Hypothalamus (tissue), 51 donors: ENCODE data around the gene GCN1.
"Not testable (repeated sequence)": the region's sequence is repeated elsewhere in the genome, so short reads cannot be mapped to it uniquely, and the experiment has no call there.

Source experiments
- DNase-seq, 51 donors: peaks; one replicate each; lab custom pipeline; 2025; lab: John Stamatoyannopoulos, UW

GCN1 gene

DNA sequence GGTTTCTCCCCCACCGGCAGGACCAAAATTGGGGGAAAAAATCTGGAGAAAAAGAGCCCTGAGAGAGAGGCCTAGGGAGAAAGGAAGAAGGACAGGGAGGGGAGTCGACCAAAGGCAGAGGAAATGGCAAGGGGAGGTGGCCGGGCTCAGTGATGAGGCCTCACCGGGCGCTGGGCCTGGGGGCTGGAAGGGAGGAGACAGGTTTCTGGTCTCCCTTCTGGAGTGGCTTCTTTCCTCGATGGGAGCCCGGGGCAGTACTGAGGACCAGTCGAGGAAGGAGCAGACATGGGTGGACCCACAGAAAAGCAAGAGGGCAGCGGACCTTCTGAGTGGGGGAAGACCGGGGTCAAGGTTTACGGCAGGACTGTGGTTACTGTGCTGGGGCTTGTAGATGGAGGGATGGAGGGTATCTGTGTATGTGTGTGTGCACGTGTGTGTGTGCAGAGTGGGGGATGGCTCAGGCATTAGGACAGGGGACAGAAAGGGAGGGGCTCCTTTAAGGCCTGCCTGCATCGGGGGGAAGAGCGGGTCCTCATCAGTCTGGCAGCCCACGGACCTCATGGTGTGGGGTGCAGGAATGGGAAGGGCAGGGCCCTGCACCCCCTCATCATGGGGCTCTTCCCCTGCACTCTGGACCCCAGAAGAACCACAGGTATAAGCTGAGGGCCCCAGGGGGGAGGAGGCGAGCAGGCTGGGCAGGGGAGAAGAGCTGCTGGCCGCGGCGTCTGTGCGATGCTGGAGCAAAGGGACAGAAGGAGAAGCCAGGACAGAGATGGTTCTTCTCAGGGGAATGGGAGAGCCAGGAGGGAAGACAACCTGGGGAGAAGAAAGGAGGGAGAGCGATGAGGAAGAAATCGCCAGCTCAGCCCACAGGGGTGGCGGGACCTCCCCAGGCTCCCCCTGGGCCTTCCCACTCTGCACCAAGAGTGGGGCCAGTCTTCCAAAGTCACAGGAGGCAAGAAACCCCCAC, 21.5 kb upstream of the GCN1 start:
- DNase-seq, result no peak

DNA sequence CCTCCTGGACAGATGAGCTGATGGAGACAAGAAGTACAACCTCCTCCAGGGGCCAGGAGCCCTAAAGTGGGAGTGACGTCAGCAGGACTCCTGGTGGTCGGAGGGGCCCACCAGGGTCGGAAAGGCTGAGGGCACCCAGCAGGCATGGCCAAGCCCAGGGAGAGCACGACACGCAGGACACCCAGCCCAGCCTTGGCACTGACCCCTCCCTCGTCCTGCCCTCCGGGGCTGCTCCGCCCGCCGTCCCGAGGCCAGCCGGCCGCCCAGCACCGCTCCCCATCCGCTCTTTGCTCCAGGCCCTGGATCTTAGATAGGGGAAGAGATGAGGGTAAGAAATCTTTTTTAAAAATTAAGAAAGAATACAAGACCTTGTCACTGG, 20.8 kb upstream of the GCN1 start:
- no peak for DNase-seq

DNA sequence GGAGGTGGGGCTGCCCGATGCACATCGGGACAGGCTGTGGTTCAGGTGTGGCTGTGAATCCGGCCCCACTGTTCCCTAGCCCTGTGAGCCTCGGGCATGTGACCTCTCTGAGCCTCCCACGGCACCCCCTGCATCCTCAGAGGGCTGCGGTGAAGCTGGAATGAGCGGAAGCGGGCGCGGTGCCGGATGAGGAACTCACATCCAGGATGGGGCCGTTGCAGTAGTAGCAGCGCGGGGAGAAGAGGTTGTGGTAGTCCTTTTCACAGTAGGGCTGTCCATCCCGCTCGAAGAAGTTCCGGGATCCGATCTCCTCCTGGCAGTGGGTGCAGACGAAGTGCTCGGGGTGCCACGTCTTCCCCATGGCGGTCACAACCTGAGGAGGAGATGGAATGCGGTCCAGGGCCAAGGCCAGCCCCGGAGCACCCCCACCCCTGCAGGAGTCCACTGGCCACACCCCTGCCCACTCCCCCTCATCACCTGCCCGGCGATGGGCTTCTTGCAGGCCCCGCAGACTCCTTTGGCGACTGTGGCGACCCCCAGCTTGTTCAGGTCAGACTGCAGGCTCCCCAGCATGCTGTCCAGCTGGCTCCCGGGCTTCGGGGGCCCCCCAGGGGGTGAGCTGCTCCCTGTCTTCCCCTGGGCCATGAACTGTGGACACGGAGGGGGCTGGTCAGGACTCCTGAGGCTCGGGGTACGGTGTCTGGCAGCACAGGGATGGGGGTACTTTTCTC, 20.3 kb upstream of the GCN1 start:
- no peak for DNase-seq

DNA sequence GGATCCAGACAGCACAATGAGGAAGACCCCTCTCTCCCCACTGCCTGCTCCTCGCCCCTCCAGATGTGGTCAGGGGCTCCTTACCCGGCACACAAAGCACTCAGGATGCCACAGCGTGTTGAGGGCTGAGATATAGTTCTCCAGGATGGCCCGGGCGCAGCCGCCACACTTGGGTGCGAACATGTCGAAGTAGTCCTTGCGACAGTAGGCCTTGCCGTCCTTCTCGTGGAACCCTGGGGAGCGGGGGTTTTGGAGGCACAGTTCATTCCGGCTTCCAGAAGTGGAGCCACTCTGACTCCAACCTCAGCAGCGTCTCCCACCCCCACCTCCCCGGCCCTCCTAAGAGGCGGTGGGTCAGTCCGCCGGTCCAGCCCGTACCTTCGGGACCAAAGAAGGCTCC, 19.2 kb upstream of the GCN1 start:
- DNase-seq, result no peak

DNA sequence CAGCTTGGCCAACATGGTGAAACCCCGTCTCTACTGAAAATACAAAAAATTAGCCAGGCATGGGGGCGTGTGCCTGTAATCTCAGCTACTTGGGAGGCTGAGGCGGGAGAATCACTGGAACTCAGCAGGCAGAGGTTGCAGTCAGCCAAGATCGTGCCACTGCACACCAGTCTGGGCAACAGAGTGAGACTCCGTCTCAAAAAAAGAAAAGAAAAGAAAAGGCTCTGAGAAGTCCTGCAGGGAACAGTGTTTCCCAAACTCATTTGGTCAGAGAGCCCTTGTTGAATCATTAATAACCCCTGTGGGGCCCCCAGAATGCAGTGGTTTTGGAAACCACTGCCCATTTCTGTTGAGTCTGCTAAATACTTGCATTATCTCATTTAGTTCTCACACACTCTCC, 18.7 kb upstream of the GCN1 start:
- DNase-seq, result not testable (repeated sequence)

DNA sequence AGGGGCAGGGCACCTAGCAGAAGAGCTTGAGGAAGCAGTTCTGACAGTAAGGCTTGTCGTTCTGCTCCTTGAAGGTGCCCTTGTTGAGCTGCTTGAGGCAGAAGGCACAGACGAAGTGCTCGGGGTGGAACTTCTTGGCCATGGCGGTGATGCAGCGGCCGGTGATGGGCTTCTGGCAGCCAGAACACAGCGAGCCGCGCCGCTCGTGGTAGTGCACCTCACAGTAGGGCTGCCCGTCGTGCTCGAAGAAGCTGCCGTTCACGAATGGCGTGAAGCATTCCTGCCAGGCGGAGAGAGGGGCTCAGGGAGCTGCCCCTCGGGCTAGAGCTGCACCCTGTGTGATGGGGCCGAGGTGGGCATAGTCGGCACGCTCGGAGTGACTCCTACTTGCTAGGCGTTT, 17.8 kb upstream of the GCN1 start:
- no peak for DNase-seq

DNA sequence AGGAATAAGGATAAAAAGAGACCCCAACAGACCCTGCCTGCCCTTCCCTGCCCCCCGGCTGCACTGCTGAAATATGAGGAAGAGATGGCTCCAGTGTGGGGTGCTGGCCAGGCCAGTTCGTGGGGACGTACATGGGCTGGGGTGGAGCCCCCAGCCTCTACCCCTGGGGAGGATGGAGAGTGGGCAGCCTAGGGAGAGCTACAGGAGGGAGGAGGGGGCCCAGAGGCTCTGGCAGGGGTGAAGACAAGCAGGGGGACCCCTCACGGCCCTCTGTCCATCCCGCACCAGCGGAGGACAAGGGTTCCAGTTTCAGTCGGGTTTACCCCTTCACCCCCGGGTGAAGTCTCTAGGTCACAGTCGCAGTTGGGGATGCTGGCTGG, 17.4 kb upstream of the GCN1 start:
- DNase-seq, result no peak

DNA sequence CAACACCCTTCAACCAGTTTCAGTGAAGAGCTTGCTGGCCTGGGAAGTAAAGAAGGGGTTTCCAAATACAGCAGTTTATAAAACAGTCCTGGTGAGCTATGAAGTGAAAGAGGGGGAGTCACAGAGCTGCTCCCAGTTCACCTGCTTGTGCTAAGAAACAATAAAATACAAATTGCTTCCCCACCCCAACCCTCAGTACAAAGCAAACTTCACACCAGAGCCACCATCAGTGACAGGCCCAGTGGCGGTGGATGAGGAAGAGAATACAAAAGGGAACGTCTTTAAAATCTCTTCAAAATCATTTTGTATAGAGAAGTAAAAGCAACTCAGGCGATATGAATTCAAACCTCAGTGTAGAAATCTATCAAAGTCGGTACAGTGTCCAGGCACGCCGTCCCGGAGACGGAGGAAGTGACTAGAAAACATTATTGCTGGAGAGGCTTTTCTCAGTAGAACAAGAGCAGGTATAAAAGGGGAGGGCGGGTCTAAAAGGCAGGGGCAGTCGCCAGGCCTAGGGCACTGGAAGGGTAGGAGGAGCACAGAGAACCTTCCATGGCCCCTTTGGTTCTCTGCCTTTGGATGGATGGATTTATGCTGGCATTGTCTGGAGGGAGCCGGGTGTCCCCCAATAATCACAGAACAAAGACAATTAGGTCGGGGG, 16.9 kb upstream of the GCN1 start:
- no peak for DNase-seq

DNA sequence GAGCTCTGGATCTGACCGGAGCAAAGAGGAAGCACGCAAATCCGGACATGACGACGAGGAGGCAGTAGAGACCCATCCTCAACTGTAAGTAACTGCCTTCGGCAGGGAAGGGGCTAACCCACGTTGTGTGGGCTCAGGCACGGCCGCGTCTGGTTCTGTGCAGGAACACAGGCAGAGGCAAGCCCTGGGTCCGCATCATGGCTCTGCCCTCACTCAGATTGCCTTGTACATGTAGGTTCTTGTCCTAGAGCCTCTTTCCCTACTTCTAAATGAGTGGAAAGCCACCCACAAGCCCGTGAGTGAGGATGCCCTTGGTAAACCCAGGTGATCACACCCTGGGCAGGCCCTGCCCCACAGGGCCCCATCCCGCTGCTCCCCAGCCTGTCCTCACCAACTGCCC, 15.3 kb upstream of the GCN1 start:
- no peak for DNase-seq

DNA sequence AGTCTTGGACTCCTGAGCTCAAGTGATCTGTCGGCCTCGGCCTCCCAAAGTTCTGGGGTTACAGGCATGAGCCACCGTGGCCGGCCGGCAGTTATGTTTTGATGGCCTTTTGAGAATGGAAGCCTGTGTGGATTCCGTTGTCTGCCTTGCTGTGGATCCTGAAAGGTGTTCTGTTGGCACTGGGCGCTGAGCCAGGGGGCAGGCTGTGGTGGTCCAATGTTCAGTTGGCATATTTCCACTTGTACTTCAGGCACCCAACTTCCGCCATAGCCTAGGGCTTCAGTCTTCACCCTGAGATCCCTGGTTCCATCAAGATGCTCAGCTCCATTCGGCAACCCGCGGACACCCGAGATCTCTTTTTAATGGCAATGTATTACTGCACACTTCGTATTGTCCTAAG, 12.7 kb upstream of the GCN1 start:
- no peak for DNase-seq

DNA sequence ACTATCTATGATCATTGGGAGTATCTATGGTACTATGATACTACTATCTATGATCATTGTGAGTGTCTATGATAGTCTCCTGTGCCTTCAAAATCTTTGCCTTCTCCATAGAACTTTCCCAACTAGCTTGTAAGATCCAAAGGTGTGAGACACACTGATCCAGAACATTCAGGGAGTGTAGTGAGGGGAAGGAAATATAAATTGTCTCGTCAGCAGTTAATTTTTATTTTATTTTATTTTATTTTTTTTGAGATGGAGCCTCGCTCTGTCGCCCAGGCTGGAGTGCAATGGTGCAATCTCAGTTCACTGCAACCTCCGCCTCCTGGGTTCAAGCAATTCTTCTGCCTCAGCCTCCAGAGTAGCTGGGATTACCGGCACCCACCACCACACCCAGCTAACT, 12.3 kb upstream of the GCN1 start:
- not testable (repeated sequence) for DNase-seq

DNA sequence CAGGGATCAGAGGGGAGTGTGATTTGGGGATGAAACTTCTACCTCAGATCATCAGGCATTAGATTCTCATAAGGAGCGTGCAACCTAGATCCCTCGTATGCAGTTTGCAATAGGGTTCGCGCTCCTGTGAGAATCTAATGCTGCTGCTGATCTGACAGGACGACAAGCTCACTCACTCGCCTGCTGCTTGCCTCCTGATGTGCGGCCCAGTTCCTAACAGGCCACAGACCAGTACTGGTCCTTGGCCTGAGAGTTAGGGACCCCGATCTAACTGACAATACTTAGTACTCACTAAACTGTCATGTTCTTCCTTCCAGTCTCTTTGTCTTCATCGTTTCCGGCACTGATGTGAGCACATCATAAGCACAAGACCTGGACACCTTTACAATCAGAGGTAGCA, 11.7 kb upstream of the GCN1 start:
- DNase-seq, result no peak

DNA sequence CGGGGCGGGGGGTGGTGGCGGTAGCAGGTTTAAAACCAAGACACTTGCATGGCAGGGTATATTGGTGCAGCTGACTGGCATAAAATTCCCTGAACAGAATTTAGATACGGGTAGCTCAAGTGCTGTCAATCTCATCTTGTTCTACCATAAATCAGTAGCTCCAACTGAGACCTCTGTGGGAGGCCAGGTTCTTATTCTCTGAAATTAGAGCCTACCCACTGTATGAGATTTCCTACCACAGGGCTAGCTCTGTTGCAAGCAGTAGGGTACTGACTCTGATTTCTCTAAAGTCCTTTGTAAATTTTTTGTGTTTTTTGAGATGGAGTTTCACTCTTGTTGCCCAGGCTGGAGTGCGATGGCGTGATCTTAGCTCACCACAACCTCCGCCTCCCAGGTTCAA, 9.7 kb upstream of the GCN1 start:
- DNase-seq, result no peak

DNA sequence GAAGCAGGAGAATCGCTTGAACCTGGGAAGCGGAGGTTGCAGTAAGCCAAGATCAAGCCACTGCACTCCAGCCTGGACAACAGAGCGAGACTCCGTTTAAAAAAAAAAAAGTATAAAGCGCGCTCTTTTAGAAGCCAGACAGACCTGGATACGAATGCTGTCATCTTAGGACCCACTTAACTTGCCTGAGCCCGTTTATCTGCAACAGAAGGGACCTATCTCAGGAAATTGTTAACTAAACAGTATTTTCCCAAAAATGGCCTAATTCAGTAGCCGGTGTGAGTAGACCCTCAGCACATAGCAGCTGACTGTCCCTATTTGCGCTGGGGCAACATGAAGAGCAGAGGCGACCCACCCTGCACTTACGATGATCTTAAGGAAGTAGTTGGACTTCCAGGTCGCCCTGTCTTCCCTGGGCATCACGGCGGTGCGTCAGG, 5.9 kb upstream of the GCN1 start:
- no peak for DNase-seq

DNA sequence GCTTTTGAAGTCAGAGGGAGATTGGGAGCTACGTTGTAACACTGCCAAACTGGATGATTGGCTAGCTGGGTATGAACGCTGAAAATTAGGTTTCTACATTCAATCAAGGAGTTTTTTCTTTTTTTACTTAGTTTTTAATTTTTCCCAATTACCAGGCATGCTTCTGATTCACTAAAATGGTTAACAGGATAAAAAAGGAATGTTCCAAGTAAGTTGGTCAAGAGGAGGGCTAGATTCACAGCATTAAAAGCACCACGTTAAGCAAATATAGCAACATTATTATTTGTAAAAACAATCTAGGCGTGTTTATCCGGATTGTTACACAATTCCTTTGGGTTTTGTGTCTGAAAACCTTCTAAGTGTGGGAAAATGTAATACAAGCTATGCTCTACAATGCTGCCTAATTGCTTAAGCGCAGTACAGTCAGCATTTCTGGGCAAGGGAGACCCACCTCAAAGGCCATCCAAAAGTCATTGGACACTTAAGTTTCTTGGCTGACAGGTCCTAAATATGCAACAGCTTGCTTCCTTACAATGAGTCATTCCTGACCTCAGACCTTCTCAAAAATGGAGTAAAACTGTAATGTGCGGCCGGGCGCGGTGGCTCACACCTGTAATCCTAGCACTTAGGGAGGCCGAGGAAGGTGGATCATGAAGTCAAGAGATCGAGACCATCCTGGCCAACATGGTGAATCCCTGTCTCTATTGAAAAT, 5.2 kb upstream of the GCN1 start:
- peak in 1 of 51 donors; percentile 15 for DNase-seq

DNA sequence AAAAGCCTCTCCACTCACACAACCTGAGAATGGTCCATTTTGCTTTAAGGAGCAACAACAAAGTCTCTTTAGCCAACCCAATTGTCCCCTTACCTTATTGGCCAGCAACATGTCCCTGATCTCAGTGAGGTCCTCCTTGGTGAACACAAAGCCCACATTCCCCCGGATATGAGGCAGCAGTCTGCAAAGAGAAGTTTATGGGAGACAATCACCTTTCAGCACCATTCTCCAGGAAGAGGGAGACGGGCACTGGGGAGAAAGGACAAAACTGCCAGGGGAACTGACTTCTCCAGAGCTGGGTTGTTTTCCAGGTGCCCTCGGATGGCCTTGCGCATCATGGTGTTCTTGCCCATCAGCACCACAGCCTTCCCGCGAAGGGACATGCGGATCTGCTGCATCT, 4.5 kb upstream of the GCN1 start:
- no peak for DNase-seq

DNA sequence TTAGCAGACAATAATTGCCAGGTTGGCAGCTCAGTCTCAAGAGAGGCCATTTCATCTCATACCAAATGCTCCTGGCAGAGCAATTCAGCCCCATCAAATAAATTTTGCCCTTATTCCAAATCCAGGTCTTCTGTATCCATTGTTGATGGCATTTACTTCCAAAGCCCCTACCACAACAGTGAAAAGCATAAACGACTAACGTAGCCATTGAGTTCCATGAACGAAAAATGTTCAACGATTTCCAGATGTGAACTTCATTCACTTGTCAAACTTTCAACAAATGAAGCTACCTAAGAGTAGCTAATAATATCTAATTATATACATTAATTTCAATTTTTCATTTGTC, 3.0 kb upstream of the GCN1 start:
- DNase-seq, result no peak

DNA sequence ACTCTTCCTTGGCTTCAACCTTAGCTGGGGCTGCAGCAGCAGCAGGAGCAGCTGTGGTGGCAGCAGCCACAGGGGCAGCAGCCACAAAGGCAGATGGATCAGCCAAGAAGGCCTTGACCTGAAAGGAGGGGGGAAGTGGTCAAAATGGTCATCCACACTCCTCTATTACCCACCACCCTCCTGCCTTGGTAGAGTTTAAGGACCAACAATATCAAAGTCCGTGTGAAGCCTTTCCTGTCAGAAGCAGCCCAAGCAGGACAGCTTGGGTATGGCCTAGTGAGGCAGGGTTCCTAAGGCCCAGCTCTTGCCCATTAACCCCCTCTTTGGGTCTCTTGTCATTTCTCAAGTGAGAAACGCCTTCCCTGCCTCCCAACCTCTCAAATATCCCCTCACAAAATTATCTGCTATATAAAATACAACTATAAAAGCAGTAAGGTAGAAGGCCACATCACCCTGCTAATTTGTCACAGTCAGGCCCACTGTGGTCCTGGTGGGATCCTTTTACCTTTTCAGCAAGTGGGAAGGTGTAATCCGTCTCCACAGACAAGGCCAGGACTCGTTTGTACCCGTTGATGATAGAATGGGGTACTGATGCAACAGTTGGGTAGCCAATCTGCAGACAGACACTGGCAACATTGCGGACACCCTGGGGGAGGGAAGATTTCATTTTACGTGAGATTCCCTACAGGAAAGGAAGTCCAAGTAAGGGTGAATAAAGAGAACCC, 2.5 kb upstream of the GCN1 start:
- not testable (repeated sequence) for DNase-seq

DNA sequence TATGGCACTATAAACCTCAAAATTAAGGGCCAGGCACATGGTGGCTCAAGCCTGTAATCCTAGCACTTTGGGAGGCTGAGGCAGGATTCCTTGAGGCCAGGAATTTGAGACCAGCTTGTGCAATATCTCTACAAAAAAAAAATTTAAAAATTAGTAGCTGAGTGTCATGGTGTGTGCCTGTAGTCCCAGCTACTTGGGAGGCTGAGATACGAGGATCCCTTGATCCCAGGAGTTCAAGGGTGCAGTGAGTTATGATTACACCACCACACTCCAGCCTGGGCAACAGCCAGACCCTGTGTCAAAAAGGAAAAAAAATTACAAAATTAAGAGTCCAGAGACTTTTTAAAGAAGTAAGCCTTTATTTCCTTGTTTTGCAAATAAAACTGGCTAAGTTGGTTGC, 1.8 kb upstream of the GCN1 start:
- no peak for DNase-seq

DNA sequence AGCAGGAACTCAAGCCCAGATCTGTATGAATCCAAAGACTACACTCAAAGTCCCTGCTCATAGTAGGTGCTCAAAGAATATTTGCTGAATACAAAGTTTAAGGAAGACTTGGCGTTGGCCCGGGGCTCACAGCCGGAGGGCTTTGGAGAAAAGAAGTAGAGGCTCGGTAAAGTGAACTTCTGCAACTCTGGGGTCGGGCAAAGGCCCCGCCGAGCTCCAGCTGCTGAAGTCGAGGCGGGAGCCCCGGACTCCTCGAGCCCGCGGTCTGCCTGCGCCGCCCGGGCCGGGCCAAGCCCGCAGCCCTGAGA, 335 bp downstream of the GCN1 start:
- DNase-seq, result no peak

DNA sequence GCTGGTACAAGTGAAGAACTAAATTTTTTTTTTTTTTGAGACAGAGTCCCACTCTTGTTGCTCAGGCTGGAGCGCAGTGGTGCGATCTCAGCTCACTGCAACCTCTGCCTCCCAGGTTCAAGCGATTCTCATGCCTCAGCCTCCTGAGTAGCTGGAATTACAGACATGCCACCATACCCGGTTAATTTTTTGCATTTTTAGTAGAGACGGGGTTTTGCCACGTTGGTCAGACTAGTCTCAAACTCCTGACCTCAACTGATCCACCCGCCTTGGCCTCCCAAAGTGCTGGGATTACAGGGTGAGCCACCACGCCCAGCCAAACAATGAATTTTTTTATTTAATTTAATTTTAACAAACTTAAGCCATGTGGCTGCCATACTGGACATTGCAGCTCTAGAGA, 1.2 kb downstream of the GCN1 start:
- not testable (repeated sequence) for DNase-seq
